Activated naive CD4-positive, alpha-beta T cell (primary cell): ENCODE measurements around the gene CMBL.

Experiments used
- DNase-seq, 4 experiments: peaks; one replicate each; lab custom pipeline; 2025; lab: John Stamatoyannopoulos, UW

Gene CMBL

GRCh38 chr5:10310066-10310779 is 2.5 kb upstream of the CMBL start:
- DNase-seq = no peak

- no peak for DNase-seq
These were observed 1.1 kb upstream of the CMBL start for GRCh38 chr5:10308844-10309243.

- no peak for DNase-seq
These were observed 896 bp downstream of the CMBL start for GRCh38 chr5:10306806-10307205.

GRCh38 chr5:10306114-10306513 is 1.6 kb downstream of the CMBL start:
- no peak for DNase-seq

GRCh38 chr5:10304932-10305331 is 2.8 kb downstream of the CMBL start:
- DNase-seq = no peak

- DNase-seq = no peak
These were observed 4.0 kb downstream of the CMBL start for GRCh38 chr5:10303699-10304170.

GRCh38 chr5:10303201-10303600 is 4.5 kb downstream of the CMBL start:
- DNase-seq = no peak

GRCh38 chr5:10301842-10302610 is 5.7 kb downstream of the CMBL start:
- DNase-seq = no peak

- no peak for DNase-seq
These were observed 6.4 kb downstream of the CMBL start for GRCh38 chr5:10301266-10301665.

GRCh38 chr5:10300246-10300645 is 7.5 kb downstream of the CMBL start:
- DNase-seq = no peak

- DNase-seq = no peak
These were observed 10.0 kb downstream of the CMBL start for GRCh38 chr5:10297646-10298204.

GRCh38 chr5:10295619-10296326 is 11.9 kb downstream of the CMBL start:
- DNase-seq = no peak

GRCh38 chr5:10293907-10294662 is 13.6 kb downstream of the CMBL start:
- no peak for DNase-seq

GRCh38 chr5:10291692-10292339 is 15.9 kb downstream of the CMBL start:
- DNase-seq = no peak

- DNase-seq = no peak
These were observed 17.3 kb downstream of the CMBL start for GRCh38 chr5:10290438-10290837.

GRCh38 chr5:10289991-10290390 is 17.7 kb downstream of the CMBL start:
- DNase-seq = no peak

- no peak for DNase-seq
These were observed 18.3 kb downstream of the CMBL start for GRCh38 chr5:10289353-10289752.

- DNase-seq = peak in 1 of 4 experiments; percentile 20
These were observed 19.0 kb downstream of the CMBL start for GRCh38 chr5:10288592-10289219.

- no peak for DNase-seq
These were observed 20.9 kb downstream of the CMBL start for GRCh38 chr5:10286862-10287227.

GRCh38 chr5:10286162-10286861 is 21.4 kb downstream of the CMBL start:
- no peak for DNase-seq
